Neural cell (in vitro differentiated cells): Measurements from ENCODE around the gene ITPR2.

ENCODE experiments used
- CTCF ChIP-seq: fragments of 450-650 bp; IDR thresholded peaks from 2 replicates; pipeline ENCODE4 v1.5.1; 2014; ENCODE audit warnings: antibody characterized with exemption, mild to moderate bottlenecking, moderate library complexity; ENCODE audit not compliant: poor library complexity, severe bottlenecking
- EP300 ChIP-seq: fragments of 450-650 bp; conservative IDR thresholded peaks from 2 replicates; pipeline ENCODE4 v1.6.1; 2014; ENCODE audit warnings: antibody characterized with exemption, mild to moderate bottlenecking, moderate library complexity; ENCODE audit not compliant: poor library complexity, severe bottlenecking
- EZH2 ChIP-seq: fragments of 200-600, 300-800 bp; shearing (Covaris generic), sonication (generic); IDR thresholded peaks from 2 replicates; pipeline ENCODE4 v1.6.1; 2014; ENCODE audit warnings: antibody characterized with exemption, low read length, borderline replicate concordance, mild to moderate bottlenecking; ENCODE audit not compliant: insufficient read depth, poor library complexity, severe bottlenecking
- MXI1 ChIP-seq: fragments of 450-650 bp; conservative IDR thresholded peaks from 2 replicates; pipeline ENCODE4 v1.6.1; 2014; ENCODE audit warnings: antibody characterized with exemption, mild to moderate bottlenecking; ENCODE audit not compliant: poor library complexity, severe bottlenecking
- POLR2AphosphoS5 ChIP-seq: IDR thresholded peaks from 2 replicates; pipeline ENCODE4 v1.6.1; 2012
- RAD21 ChIP-seq: fragments of 450-650 bp; conservative IDR thresholded peaks from 2 replicates; pipeline ENCODE4 v1.6.1; 2014; ENCODE audit warnings: antibody characterized with exemption, mild to moderate bottlenecking, moderate library complexity
- REST ChIP-seq: IDR thresholded peaks from 2 replicates; pipeline ENCODE4 v1.6.1; 2012; ENCODE audit warnings: borderline replicate concordance
- TAF1 ChIP-seq: IDR thresholded peaks from 2 replicates; pipeline ENCODE4 v1.6.1; 2012; ENCODE audit warnings: low read depth

GRCh38 chr12:26629864-26630263 is 203.1 kb downstream of the ITPR2 start:
- TF ChIP-seq CTCF (no peak), EZH2 (no peak), RAD21 (no peak), POLR2AphosphoS5 (no peak), EP300 (no peak), REST (no peak), TAF1 (no peak), MXI1 (no peak)
